Stimulated activated CD4-positive, alpha-beta T cell treated with anti-CD3 and anti-CD28 coated beads, Interleukin-2, amount 100 ng/mL, for 24 hours (primary cell): ENCODE measurements around the gene FUCA2.
"Not testable (repeated sequence)": the region's sequence is repeated elsewhere in the genome, so short reads cannot be mapped to it uniquely, and the experiment has no call there.

Experiments used
- DNase-seq, 2 donors: peaks; one replicate each; pipeline ENCODE4 v3.0.0-alpha.2; 2020

The FUCA2 gene

DNA sequence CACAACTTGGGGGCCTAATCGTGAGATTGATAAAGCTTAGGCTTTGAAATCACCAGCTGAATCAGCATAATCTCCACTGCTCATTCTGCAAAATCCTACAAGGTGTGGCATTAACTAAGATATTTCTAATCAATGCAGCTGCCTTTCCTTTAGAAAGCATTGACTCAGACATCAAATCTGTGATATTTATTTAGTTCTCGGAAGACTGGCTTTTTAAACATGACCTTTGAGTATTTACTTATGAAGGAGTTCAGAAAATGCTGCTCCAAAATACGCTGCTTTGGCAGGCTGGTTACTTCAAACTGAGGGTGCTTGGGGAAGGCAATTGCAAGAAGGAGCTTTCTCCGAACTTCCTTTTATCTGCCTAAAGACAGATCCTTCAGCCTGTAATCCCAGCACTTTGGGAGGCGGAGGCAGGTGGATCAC, 23.7 kb upstream of the FUCA2 start:
- DNase-seq = no peak

DNA sequence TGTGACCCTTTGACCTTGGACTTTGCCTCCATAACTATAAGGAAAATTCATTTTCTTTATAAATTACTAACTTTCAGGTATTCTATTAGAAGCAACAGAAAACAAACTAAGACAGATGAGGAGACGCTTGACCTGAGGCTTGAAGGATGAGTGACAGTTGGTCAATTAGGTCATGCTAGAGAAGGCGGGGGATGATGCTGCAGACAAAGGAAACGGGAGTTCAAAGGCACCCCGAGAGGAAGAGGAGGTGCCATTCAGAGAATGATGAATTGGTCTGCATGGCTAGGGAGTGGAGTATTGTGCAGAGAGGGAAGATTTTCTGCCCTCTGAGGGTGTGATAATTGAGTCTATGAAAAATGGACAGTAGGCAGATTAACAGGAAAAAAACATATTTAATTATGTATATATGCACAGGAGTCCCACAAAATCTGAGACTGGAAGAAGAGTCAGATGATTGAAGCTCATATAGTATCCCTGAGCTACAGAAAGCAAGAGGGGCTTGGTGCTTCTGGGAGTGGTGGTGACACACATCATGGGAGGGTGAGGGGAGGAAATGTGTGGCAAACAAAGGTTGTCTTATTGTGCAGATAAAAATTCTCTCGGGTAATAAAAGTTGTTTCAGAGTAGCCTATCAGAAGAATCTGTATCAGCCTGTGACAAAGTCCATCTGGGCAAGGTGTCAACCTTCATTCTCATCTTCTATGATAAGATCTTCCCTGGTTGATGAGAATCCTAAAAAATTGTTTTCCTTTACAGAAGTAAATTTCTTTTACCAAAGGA, 20.4 kb upstream of the FUCA2 start:
- no peak for DNase-seq

DNA sequence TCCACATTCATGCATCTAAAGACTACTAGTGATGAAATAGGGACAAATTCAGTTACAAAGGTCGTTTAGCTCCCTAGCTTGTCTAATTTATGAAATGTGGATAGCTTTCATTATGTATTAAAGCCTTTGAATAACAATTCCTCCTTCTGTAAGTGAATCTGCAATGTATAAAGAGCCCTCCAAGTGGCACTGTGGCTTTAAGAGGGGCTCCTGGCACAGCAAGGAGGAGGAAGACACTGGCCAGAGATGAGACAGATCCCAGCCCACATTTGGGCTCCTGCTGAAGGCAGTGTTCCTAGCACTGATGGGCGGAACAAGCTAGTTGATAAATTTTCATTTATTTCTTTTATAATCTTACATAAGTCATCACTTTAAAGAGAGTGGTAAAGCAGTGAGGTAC, 17.6 kb upstream of the FUCA2 start:
- no peak for DNase-seq

GRCh38 chr6:143528164-143528811, 16.8 kb upstream of the FUCA2 start:
- no peak for DNase-seq

GRCh38 chr6:143527677-143528076, 16.2 kb upstream of the FUCA2 start:
- no peak for DNase-seq

DNA sequence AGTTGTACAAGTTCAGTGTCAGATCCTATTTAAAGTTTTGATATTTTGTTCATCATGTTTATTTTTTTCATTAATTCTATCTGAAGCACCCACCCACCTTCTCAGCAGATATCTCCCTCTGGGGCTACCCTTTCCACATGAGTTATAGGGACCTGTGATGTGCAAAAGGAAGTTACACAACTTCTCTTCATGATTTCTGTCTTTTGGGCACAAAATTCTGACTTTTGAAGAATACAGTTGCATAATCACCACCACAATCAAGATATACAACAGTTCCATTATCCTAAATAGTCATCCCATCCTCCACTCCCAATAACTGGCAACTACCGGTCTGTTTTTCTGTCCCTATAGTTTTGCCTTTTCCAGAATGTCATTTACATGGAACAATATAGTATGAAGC, 13.8 kb upstream of the FUCA2 start:
- no peak for DNase-seq

GRCh38 chr6:143522039-143522600, 10.6 kb upstream of the FUCA2 start:
- no peak for DNase-seq

DNA sequence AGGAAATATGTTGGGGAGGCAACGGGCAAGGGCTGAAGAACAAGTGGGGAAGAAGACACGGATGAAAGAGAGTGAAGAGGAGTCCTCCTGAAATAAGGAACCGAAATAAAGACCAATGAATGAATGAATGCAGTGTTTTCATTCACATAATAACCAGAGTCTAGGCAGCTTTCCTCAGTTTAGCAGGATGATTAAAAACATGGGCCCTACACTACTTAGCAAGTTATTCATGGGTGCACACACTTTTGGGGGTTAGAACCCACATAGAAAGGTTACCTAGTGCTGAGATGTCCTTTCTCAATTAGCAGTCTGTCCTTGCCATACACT, 5.9 kb upstream of the FUCA2 start:
- no peak for DNase-seq

DNA sequence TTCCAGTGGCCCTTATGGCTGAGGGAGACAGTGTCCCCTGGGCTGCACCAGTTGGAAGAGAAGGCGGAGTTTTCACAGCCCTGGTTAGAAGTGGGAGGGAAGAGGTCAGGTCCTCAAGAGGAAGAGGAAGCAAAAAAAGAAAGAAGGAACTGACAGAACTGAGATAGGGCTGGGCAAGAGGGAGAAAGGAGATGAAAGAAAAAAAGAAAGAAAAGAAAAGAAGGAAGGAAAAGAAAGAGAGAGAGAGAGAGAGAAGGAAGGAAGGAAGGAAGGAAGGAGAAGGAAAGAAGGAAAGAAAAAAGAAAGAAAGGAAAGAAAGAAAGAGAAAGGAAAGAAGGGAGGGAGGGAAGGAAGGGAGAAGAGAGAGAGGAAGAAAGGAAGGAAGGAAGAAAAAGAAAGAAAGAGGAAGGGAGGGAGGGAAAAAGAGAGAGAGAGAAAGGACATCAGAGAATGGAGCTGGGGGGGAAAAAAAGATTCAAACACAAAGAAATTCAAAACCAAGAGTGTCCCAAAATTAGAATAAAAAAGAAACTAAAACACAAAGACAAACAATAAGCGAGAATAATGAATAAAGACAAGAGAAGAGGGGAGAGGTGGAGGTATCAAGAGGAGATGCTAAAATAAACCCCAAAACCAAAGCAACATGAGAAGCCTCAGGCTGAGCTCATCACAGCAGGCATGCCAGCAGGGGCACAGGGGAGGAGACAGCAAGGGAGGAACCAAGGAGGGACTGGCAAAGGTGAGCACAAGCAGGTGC, 5.3 kb upstream of the FUCA2 start:
- no peak for DNase-seq

DNA sequence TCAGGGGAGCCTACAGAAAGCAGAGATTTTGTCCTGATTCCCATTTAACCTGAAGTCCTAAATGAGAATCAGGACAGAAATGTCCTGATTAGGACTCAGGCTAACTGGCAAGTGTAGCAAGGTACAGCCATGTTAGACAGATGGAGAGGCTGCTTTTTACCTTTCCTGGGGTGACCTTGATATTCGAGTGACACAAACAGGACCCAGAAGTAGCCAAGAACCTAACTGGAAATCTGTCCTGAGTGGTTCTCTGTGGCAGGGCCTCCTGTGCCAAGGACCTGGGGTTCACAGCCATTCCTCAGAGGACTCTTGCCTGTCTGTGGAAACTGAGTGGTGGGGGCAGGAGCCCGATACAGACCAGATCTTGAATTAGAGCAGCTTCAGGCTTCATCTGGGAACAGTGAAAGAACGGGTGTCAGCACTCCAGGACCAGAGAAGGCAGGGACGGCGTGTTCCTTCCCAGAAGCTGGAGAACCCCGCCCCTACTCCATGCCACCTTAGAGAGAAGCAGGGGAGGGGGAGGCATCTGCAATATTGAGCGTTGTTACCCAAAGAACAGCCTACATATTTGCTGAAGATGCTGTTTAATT, 4.3 kb upstream of the FUCA2 start:
- no peak for DNase-seq

- no peak for DNase-seq
These were observed 3.7 kb upstream of the FUCA2 start for GRCh38 chr6:143515061-143515760.

DNA sequence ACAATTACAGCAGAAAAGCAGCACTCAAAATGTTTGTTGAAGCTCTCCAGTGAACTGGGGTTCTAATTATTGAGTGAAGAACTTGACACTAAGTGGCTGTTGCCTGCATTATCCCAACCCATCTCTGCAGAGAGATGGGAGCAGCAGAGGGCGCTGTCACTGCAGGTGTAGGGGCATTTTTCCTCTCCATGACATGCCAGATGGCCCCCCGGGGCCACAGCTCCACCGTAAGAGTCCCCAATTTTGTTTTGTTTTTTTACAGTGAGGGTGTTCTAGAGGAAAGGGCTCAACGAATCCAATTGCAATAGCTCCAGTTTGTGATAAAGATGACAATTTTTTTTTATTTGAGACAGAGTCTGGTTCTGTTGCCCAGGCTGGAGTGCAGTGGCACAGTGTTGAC, 1.9 kb upstream of the FUCA2 start:
- DNase-seq = peak; percentile 51 to 59

- DNase-seq = not testable (repeated sequence)
These were observed 1.2 kb downstream of the FUCA2 start for GRCh38 chr6:143510326-143510725.

DNA sequence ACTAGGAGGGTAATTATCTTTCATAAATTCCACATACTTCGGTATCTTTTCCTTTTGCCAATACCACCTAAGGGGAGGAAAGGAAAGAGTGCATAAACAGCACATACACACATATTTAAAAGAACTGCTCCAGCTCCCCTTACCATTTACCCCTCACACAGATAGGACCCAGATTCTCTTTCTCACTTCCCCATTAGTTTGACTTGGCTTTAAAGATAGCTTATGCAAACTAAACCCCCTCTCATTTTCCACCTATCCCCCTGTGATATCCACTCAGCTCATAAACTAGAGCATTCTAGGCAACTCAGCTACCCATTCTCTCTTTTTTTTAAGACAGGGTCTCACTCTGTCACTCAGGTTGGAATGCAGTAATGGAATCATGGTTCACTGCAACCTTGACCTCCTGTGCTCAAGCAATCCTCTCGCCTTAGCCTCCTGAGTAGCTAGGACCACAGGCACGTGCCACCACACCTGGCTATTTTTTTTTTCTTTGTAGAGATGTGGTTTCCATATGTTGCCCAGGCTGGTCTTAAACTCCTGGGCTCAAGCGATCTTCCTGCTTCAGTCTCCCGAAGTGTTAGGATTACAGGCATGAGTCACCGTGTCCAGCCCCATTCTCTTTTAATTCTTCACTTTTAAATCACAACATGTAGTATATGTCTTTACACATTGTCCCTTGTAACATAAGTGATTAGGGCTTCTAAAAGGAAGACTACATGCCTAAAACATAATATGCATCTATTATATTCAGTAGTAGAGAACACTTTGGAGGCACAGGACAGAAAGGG, 4.0 kb downstream of the FUCA2 start:
- no peak for DNase-seq

DNA sequence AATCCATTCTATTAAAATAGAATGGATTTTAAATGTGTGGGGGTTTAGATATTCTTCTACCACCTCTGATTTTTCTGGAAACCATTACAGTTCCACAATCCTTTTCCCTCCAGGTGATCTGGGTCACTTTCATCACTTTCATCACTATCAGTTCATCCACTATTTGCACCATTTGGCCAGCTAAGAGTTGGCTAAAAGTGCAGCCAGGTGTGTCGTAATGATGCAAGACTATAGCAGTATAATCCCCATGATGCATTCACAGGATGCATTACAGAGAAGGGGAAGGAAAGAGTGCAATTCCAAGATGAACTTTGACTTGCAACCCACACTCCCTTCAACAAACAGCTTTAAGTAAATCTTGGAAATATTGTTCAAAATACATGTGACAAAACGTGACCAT, 4.9 kb downstream of the FUCA2 start:
- no peak for DNase-seq

DNA sequence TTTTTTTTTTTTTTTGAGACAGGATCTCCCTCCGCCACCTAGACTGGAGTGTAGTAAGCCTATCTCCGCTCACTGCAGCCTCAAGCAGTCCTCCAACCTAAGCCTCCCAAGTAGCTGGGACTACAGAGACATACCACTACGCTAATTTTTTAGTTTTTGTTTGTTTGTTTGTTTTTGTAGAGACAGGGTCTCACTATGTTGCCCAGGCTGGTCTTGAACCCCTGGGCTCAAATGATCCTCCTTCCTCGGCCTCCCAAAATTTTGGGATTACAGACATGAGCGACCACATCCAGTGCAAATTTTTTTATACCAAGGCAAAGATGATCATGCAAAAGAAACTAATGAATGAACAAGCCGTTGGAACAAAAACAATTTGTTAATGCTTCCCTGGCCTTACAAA, 5.3 kb downstream of the FUCA2 start:
- no peak for DNase-seq

GRCh38 chr6:143505537-143505936, 6.0 kb downstream of the FUCA2 start:
- no peak for DNase-seq

DNA sequence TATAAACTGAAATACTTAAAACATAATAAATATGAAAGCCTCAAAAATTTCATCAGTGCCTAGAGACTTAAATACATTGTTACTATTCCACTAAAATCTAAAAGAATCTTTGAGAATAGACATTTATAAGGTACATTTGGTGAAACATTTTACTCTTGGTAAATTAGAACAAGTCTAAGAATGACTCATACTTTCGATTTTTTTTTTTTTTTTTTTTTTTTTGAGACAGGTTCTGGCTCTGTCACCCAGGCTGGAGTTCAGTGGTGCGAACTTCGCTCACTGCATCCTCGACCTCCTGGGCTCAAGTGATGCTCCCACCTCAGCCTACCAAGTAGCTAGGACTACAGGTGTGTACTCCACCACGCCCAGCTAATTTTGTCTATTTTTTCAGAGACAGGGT, 6.4 kb downstream of the FUCA2 start:
- no peak for DNase-seq

DNA sequence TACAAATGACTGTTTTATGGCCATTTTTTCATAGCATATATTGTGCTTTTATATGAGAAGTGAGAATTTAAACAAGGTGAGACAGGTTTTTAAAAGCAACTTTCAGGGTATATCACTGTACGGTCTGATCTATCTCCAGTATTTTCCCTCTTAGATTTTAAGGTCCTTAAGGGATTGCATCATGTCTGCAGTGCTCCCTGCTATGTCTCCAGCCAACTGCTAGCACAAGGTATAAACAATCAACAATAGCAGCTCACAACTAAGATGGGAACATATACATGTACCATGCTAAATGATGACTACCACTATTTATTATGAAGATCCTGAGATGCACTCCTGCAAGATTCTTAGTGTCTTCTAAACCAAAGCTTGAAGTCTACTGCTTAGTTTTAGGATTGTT, 7.2 kb downstream of the FUCA2 start:
- DNase-seq = no peak

DNA sequence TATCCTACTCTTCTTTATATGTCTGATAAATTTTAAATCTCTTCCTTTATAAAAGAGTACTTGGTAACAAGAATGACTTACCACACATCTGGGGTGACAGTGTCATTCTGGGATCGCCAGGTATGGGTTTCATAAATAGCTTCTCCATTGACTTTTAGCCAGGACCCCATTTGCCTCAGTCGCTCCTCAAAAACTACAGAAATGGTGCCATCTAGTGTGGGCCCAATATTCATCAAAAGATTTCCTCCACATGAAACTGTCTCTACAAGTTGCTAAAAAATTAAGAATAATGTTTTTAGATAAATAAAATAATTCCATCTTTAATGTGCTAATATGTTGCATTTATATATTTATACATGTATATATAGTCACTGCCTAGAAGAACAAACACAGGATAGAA, 9.7 kb downstream of the FUCA2 start:
- no peak for DNase-seq

DNA sequence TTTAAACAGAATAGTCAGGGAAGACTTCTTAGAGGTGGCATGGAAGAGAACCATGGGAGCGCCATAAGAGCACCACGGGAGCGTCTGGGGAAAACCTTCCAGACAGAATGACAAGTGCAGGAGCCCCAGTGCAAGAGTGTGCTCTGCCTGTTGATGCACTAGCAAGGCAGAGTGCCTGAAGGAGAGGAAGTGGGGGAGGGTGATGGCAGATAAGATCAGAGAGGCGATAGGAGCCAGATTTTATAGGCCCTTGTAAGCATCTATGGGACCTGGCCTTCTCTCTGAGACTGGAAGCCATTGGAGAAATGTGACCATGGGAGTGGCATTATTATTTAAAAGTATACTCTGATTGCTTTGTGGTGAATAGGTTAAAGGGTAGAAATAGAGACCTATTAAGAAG, 13.1 kb downstream of the FUCA2 start:
- DNase-seq = no peak

DNA sequence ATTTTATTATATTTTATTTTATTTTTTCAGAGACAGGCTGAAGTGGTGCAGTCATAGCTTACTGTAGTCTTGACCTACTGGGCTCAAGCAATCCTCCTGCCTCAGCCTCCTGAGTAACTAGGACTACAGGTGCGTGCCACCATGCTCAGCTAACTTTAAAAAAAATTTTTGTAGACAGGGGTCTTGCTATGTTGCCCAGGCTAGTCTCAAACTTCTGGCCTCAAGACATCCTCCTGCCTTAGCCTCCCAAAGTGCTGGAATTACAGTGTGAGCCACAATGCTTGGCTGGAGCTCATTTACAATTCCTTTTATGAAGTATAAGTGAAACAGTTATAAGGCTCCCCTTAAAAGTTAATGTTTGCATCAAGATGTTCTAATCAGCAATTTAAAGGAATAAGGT, 14.5 kb downstream of the FUCA2 start:
- no peak for DNase-seq
